Endothelial cell of umbilical vein (primary cell): ENCODE measurements around the gene OPA3.

Experiments used
- CTCF ChIP-seq, 2 donors: IDR thresholded peaks; 1 replicate in 1 of 2; 2 replicates in 1 of 2; pipeline ENCODE4 v1.5.1; 2011; ENCODE audit warnings: low read length in 2 of 2, mild to moderate bottlenecking in 2 of 2, moderate library complexity in 2 of 2, control low read depth in 1 of 2, inconsistent platforms in 1 of 2, low read depth in 1 of 2; ENCODE audit not compliant: insufficient read depth in 1 of 2; ENCODE audit errors: extremely low read depth in 1 of 2
- EZH2 ChIP-seq: IDR thresholded peaks from 2 replicates; pipeline ENCODE4 v1.6.1; 2012; ENCODE audit warnings: borderline replicate concordance, low read depth, mild to moderate bottlenecking, moderate library complexity, low read length, inconsistent platforms; ENCODE audit not compliant: severe bottlenecking
- JUN ChIP-seq: IDR thresholded peaks from 2 replicates; pipeline ENCODE4 v1.6.1; 2011; ENCODE audit warnings: borderline replicate concordance, low read depth; ENCODE audit not compliant: insufficient read length, insufficient read depth
- MAX ChIP-seq: IDR thresholded peaks from 2 replicates; pipeline ENCODE4 v1.6.1; 2011; ENCODE audit not compliant: insufficient read depth, insufficient read length
- POLR2A ChIP-seq: IDR thresholded peaks from 2 replicates; pipeline ENCODE4 v1.6.1; 2012; ENCODE audit warnings: low read depth, mild to moderate bottlenecking, control low read depth, low read length
- POLR2AphosphoS5 ChIP-seq: IDR thresholded peaks from 2 replicates; pipeline ENCODE4 v1.6.1; 2012; ENCODE audit warnings: low read depth, mild to moderate bottlenecking, control low read depth, low read length, moderate library complexity; ENCODE audit not compliant: insufficient read depth

GRCh38 chr19:45575216-45575615 is 9.4 kb downstream of the OPA3 start:
- TF ChIP-seq EZH2 (no peak), JUN (no peak), POLR2A (no peak), CTCF (IDR thresholded peaks at IDR 0.05; ENCODE audit: extremely low read depth in 1 of 2, insufficient read depth in 1 of 2, low read depth in 1 of 2, low read length in 2 of 2) (no peak), POLR2AphosphoS5 (no peak), MAX (no peak)
